ENCODE measurements around the gene MTUS2.

Gene MTUS2

DNA sequence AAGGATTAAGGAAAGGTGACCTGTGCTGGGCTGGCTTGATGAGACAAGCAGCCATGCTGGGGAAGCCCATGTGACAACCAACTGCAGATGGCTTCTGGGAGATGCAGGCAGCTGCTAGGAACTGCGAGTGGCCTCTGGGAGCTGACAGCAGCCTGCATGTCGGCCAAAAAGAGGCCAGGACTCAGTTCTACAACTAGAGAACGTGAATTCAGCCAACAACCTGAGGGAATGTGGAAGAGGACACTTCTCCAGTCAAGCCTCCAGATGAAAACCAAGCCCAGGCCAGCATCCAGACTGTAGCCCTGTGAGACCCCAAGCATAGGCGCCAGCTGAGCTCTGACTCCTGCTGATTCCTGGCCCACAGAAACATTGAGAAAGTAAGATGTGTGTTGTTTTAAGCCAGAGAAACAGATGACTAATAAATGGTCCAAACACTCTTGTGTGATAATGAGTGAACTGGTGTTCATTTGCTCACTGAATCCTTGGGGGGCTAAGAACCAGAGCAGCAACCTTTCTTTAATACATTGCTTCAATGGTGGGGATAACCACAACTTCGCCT lies 730.4 kb downstream of the MTUS2 start:
- Histone ChIP-seq H3K79me2 (ENCODE audit: control insufficient read depth, low read length) (peaks cover 93% of the 10 kb centered on the region), H3K9me2 (replicated peaks; ENCODE audit: control insufficient read depth, low read length) (no peaks in the 10 kb centered on the region), H3K36me3 (ENCODE audit: control insufficient read depth, low read length) (peaks cover 91% of the 10 kb centered on the region), H3K4me3 (ENCODE audit: low read length) (no peak overlapping the region), H4K20me1 (ENCODE audit: control insufficient read depth, insufficient read depth, low read depth, low read length) (peaks cover 22% of the 10 kb centered on the region), H3K4me1 (ENCODE audit: control insufficient read depth, low read length) (no peaks in the 10 kb centered on the region; the same call in 1 of the 2 replicates), H3K27ac (ENCODE audit: low read depth, low read length) (no peak overlapping the region), H3K9me3 (ENCODE audit: control insufficient read depth, insufficient read depth, low read length) (no peaks in the 10 kb centered on the region), H3K4me2 (ENCODE audit: low read length) (no peak overlapping the region), H3K27me3 (ENCODE audit: control insufficient read depth, low read length) (no peaks in the 10 kb centered on the region), H3F3A (ENCODE audit: control insufficient read depth, insufficient read depth) (no peaks in the 10 kb centered on the region)
- TF ChIP-seq, protein P1, sequence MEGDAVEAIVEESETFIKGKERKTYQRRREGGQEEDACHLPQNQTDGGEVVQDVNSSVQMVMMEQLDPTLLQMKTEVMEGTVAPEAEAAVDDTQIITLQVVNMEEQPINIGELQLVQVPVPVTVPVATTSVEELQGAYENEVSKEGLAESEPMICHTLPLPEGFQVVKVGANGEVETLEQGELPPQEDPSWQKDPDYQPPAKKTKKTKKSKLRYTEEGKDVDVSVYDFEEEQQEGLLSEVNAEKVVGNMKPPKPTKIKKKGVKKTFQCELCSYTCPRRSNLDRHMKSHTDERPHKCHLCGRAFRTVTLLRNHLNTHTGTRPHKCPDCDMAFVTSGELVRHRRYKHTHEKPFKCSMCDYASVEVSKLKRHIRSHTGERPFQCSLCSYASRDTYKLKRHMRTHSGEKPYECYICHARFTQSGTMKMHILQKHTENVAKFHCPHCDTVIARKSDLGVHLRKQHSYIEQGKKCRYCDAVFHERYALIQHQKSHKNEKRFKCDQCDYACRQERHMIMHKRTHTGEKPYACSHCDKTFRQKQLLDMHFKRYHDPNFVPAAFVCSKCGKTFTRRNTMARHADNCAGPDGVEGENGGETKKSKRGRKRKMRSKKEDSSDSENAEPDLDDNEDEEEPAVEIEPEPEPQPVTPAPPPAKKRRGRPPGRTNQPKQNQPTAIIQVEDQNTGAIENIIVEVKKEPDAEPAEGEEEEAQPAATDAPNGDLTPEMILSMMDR (IDR thresholded peaks at IDR 0.05; ENCODE audit: low read depth, low read length, poor library complexity, severe bottlenecking): no peak
- no peak for TF ChIP-seq EZH2phosphoT487 (IDR thresholded peaks at IDR 0.05; ENCODE audit: borderline replicate concordance, low read length)

DNA sequence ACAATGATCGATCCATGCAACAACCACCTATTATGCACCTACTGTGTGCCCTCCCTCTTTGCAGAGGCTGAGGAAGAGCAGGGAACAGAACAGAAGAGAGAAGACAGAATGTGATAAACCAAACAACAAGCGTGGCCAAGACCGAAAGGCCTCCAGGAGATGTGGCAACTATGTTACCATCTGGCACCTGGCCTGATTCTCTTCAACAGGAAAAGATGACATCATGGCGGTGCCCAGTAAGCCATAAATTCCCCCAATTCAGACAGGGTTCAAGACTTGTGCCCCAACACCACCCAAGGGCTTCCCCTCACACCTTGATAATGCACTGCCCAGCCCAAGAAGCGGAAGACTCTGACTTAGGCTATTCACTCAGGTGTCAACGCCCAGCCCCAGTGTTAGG lies 731.1 kb downstream of the MTUS2 start:
- Histone ChIP-seq H3K27ac (ENCODE audit: low read depth, low read length) (no peak overlapping the region), H3F3A (ENCODE audit: control insufficient read depth, insufficient read depth) (no peaks in the 10 kb centered on the region), H3K9me2 (replicated peaks; ENCODE audit: control insufficient read depth, low read length) (no peaks in the 10 kb centered on the region), H3K4me3 (ENCODE audit: low read length) (no peak overlapping the region), H3K4me1 (ENCODE audit: control insufficient read depth, low read length) (no peaks in the 10 kb centered on the region; the same call in 1 of the 2 replicates), H3K36me3 (ENCODE audit: control insufficient read depth, low read length) (peaks cover 89% of the 10 kb centered on the region), H3K79me2 (ENCODE audit: control insufficient read depth, low read length) (peaks cover 93% of the 10 kb centered on the region), H3K9me3 (ENCODE audit: control insufficient read depth, insufficient read depth, low read length) (no peaks in the 10 kb centered on the region), H3K4me2 (ENCODE audit: low read length) (no peak overlapping the region), H3K27me3 (ENCODE audit: control insufficient read depth, low read length) (no peaks in the 10 kb centered on the region), H4K20me1 (ENCODE audit: control insufficient read depth, insufficient read depth, low read depth, low read length) (peaks cover 16% of the 10 kb centered on the region; the same call in 1 of the 2 replicates)
- TF ChIP-seq EZH2phosphoT487 (IDR thresholded peaks at IDR 0.05; ENCODE audit: borderline replicate concordance, low read length): no peak
- TF ChIP-seq, protein P1 (IDR thresholded peaks at IDR 0.05; ENCODE audit: low read depth, low read length, poor library complexity, severe bottlenecking): no peak

Measured in DOHH2 (cell line).